VCaP (cell line): Measurements from ENCODE around the gene DLG2.

ENCODE experiments used
- H3K27ac ChIP-seq: fragments of 450-650 bp; 2 replicates; pipeline ENCODE4 v1.5.1; 2017
- TF ChIP-seq, protein P1 (sequence below): fragments of 450-650 bp; conservative IDR thresholded peaks from 2 replicates; pipeline ENCODE4 v1.5.1; 2017; ENCODE audit warnings: mild to moderate bottlenecking, moderate library complexity

DLG2 gene

DNA sequence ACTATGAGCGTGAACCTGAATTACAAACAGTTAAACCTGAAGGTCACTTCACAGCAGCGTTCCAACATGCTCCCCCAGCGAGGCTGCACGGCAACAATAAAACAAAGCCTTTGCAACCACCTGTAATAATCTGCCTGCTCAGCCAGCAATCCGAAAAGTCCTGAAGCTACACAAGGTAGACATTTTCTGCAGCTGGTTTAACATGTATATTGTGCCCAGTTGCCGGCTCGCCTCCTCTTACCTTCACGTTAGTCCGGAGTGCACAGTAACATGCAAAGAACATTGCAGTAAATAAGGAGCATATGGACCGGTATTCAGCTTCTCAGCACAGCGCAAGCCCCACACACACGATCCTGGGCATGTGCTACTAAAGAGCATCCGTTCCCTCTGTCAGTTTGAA lies 704.3 kb downstream of the DLG2 start:
- no peak overlapping the region for H3K27ac ChIP-seq

DNA sequence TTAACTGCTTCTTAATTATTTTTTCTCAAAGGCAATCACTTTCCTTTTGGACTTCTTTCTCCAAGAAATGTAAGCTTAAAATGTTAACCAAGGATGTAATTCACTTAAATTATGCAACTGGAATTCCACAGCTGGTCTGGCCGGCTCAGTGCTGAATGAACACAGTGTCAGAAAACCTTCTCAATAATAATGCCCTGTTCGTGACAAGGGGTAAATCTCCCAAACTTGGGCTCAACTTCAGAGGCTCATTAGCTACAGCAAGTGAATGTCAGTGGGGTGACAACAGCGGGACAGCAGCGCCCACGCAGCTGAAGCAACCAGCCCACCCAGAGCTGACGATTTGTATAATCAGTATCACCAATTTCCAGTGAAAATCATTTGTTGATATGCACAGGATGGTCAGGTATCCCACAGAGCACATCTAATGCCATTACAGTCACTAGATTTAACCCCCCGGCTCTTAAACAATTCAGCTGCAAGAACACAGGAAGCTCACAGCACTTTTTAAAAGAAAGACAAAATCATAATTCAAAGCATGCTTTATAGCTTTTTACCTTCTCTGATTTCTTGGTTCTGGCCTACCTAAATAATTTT lies 704.8 kb downstream of the DLG2 start:
- no peak overlapping the region for H3K27ac ChIP-seq
- TF ChIP-seq, protein P1, sequence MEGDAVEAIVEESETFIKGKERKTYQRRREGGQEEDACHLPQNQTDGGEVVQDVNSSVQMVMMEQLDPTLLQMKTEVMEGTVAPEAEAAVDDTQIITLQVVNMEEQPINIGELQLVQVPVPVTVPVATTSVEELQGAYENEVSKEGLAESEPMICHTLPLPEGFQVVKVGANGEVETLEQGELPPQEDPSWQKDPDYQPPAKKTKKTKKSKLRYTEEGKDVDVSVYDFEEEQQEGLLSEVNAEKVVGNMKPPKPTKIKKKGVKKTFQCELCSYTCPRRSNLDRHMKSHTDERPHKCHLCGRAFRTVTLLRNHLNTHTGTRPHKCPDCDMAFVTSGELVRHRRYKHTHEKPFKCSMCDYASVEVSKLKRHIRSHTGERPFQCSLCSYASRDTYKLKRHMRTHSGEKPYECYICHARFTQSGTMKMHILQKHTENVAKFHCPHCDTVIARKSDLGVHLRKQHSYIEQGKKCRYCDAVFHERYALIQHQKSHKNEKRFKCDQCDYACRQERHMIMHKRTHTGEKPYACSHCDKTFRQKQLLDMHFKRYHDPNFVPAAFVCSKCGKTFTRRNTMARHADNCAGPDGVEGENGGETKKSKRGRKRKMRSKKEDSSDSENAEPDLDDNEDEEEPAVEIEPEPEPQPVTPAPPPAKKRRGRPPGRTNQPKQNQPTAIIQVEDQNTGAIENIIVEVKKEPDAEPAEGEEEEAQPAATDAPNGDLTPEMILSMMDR, result no peak

More for the DNA sequence above, 704.3 kb downstream of the DLG2 start:
- TF ChIP-seq, protein P1, result no peak

DNA sequence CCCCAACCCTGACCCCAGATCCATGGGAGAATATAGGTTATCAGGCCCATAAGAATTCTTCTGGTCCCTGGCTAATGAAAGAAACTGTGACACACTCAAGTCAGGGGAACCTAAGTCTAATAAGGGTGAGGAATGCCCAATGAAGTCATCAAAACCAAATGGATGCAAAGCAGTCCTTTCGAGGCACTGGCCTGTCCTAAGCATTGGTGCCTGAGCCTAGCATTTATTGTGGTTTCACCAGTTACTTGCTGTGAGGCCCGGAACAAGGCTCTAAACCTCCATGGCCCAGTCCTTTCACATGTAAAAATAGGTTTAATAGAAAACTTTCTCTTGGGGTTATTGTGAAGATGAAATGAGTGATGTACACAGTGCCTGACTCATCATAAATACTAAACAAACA lies 712.6 kb downstream of the DLG2 start:
- no peak overlapping the region for H3K27ac ChIP-seq

DNA sequence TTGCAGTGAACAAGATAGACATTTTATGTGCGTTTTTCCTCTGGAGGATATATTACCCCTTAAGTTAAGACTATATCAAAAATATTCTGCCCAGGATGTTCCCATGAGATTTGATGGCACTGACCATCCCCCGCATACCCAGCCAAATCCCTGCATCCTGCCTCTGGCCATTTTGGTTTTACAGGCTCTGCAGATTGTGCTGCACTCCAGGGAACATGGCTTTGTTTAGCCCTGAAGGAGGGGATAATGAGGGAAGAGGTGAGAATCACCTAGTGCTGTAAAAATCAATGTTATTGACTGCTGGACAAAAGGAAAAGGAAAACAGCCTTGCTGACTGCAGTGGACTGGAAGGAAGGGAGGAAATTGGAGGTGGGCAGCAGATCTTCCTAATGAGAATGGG lies 717.4 kb downstream of the DLG2 start:
- TF ChIP-seq, protein P1, result no peak
- no peak overlapping the region for H3K27ac ChIP-seq

More for the DNA sequence above, 712.6 kb downstream of the DLG2 start:
- TF ChIP-seq, protein P1, result no peak

DNA sequence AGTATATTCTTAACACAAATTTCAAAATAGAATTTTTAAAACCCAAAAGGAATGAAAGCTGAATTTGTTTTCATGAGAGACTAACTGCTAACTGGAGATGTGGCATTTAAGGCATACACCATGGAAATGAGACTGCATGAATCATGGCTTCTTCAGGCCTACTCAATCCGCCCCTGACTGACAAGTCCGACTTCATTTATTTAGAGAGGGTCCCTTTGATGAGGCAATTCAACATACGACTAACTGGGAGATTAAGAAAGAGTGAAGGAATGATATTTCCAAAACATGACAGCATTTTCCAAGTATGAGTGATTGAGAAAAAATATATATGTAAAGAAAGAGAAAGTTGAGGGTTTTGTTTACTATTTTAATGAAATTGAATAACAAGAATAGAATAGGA lies 720.1 kb downstream of the DLG2 start:
- H3K27ac ChIP-seq, result no peak overlapping the region
- TF ChIP-seq, protein P1, result no peak

DNA sequence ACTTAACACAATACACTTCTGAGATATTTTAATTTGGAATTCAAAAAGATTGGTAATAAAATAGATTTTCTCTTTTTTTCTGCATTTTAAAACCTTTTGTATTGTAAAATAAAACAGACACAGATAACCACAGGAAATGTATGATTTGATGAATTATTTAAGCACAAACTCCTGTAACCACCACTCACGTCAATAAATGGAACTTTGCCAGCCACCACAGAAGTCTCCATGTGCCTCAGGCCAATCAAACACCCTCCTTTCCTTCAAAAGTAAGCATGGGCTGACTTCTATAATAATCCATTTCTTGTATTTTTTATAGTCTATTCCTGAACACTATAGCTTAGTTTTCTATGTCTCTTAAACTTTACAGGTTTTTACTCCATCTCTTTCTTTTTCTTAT lies 721.7 kb downstream of the DLG2 start:
- no peak overlapping the region for H3K27ac ChIP-seq
- TF ChIP-seq, protein P1, result no peak

DNA sequence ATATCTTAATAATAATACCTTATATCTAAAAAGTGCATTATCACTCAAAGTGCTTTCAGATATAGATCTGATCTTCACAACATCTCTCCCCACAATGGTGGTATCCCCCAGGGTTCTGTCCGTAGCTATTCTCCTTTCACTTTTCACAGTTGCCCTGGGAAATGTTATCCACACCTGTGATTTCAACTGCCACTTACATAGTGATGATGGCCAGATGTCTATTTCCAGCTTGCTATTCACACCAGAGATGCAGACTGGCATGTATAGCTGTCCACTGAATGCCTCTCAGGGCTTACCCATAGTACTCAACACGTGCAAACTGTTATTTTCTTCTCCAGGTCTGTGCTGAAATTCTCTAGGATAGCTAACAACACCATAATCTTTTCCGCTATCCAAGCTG lies 724.7 kb downstream of the DLG2 start:
- TF ChIP-seq, protein P1, result no peak
- H3K27ac ChIP-seq, result no peak overlapping the region
